ENCODE data around the gene TCF3. TPM values are rescaled to one million over a fixed set of nuclear protein-coding genes. Genes with fewer than 3 reads are reported as not detected.

The TCF3 gene
- total and polyA plus RNA-seq, 12 donors, result 8.5 to 96.0 (median 42.0) TPM

DNA sequence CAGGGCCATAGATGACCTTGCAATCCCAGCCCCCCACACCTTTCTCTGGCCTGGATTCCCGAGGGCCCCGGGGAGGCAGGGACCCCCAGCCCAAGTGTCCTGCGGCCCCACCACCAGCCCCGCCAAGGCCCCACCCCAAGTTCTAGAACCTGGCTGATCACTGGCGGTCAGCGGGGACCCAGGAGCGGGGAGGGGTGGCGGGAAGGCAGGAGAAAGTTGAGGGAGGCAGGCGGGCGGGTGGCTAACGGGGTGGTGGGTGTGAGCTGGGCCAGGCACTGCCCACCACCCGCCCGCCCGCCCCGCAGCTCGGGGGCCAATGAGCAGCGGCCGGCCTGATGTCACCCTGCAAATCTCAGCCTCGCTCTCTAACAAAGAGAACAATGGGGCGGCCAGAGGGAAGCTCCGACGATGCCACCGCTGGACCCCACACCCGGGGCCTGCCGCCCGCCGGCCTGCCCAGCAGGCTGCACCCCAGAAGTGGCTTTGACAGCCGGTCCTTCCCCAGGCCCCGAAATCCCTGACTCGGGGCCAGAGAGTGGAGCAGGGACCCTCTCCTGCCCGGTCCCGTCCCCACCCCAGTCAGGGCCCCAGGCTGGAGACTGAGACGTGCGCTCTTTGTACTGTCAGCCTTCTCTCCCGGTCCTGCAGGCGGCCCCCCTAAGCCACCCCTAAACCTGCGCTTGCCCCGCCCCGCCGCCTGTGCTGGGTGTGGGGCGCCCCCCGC lies 85.9 kb downstream of the TCF3 start:
- 0 to 12% (median 7%) methylated on average over 1 to 42 of the region's 42 CpGs for WGBS, 4 donors
- H3K4me1 ChIP-seq (replicated peaks in 1 of 2), result peaks cover 7 to 12% of the 10 kb centered on the region in 2 donors
- peak overlapping the region in 3 of 4 donors; percentile 23 to 88 (median 42) for H3K4me3 ChIP-seq
- peak overlapping the region in 4 of 5 donors; percentile 82 to 85 (median 84) for H3K27ac ChIP-seq
- intact Hi-C loops (cut with DNase I), result no loop called here
- no peaks in the 10 kb centered on the region for H3K9me3 ChIP-seq (replicated peaks in 1 of 3)
- H3K36me3 ChIP-seq (replicated peaks in 1 of 2), result no peaks in the 10 kb centered on the region
- peak; percentile 50 to 93 for TF ChIP-seq POLR2A (IDR thresholded peaks at IDR 0.05)
- TF ChIP-seq, protein P1, sequence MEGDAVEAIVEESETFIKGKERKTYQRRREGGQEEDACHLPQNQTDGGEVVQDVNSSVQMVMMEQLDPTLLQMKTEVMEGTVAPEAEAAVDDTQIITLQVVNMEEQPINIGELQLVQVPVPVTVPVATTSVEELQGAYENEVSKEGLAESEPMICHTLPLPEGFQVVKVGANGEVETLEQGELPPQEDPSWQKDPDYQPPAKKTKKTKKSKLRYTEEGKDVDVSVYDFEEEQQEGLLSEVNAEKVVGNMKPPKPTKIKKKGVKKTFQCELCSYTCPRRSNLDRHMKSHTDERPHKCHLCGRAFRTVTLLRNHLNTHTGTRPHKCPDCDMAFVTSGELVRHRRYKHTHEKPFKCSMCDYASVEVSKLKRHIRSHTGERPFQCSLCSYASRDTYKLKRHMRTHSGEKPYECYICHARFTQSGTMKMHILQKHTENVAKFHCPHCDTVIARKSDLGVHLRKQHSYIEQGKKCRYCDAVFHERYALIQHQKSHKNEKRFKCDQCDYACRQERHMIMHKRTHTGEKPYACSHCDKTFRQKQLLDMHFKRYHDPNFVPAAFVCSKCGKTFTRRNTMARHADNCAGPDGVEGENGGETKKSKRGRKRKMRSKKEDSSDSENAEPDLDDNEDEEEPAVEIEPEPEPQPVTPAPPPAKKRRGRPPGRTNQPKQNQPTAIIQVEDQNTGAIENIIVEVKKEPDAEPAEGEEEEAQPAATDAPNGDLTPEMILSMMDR (IDR thresholded peaks at IDR 0.05), result no peak
- peak; percentile 74 to 91 (median 83) for DNase-seq
- H3K27me3 ChIP-seq, result no peaks in the 10 kb centered on the region

DNA sequence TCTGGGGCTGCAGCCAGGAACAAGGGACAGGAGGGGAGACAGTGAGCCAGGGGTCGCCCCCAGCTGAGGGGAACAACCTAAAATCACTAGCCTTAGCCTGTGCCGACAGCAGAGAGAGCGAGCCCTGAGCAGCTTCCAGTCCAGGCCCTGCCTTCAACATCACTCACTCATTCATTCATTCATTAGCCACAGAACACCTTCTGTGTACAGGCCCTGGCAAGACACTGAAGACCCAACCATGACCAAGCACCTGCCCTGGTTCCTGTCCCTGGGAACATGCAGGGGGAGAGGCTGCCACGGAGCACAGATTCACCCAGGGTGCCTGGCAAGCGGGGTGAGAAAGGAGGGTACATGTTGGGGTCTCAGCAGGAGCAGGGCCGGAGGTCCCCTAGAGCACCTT lies 89.2 kb downstream of the TCF3 start:
- 92 to 98% (median 94%) methylated on average over 3 to 6 of the region's 6 CpGs for WGBS, 4 donors
- TF ChIP-seq, protein P1 (IDR thresholded peaks at IDR 0.05), result no peak
- no peak for TF ChIP-seq POLR2A (IDR thresholded peaks at IDR 0.05)
- DNase-seq, result no peak
- intact Hi-C loops (cut with DNase I), result no loop called here
- no peak overlapping the region for H3K4me3 ChIP-seq
- H3K27me3 ChIP-seq, result no peaks in the 10 kb centered on the region
- peaks cover 4 to 8% of the 10 kb centered on the region in 2 donors for H3K4me1 ChIP-seq (replicated peaks in 1 of 2)
- H3K9me3 ChIP-seq (replicated peaks in 1 of 3), result no peaks in the 10 kb centered on the region
- no peaks in the 10 kb centered on the region for H3K36me3 ChIP-seq (replicated peaks in 1 of 2)
- H3K27ac ChIP-seq, result no peak overlapping the region

DNA sequence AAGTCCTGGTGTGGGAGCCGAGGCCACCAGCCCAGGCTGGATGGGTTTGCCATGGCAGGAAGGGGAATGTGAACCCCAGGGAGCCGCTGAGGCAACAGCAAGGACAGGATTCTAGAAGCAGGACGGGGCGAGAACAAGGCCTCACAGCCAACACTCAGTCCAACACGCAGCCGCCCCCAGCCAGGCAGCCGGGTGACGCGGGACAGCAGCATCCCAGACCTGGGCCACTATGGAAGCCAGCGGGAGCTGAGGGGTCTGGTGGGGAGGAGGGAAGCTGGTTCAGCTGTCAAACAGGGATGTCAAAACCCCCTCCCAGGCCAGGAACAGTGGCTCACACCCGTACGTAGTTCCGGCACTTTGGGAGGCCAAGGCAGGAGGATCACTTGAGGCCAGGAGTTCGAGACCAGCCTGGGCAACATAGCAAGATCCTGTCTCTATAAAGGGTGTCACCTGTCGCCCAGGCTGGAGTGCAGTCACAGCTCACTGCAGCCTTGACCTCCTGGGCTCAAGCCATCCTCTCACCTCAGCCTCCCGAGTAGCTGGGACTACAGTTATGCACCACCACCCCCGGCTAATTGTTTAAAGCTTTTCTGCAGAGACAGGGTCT lies 91.1 kb downstream of the TCF3 start:
- H3K36me3 ChIP-seq (replicated peaks in 1 of 2), result no peaks in the 10 kb centered on the region
- 89 to 100% (median 94%) methylated on average over 4 to 17 of the region's 17 CpGs for WGBS, 4 donors

DNA sequence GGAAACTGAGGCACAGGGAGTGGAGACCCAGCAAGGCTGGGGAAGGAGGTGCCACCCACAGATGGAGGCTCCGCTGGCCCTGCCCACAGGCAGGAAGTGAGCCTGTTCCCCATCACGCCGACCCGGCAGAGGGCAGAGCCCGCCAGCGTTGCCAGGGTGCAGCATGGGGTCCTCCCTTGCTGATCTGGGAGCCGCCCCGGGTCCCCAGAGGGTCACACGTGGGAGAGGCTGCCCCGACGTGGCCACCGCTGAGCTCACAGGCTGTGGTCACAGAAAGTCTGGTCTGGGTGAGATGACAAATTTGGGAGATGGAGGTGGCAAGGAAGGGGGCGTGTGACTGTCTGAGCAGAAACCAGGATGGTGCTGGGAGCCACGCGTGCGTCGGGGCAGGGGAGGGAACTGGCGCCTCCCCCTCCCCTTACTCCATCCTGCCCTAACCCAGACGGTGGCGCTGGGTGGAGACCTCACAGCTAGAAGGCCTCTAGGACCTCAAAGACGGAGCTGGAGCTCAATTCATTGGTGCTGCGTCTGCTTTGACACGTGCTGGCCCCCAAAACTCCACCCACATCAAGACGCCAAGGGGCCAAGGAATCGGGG lies 92.0 kb downstream of the TCF3 start:
- Histone ChIP-seq H3K4me1 (replicated peaks in 1 of 2) (no peaks in the 10 kb centered on the region), H3K36me3 (replicated peaks in 1 of 2) (peaks cover 0 to 2% of the 10 kb centered on the region in 2 donors), H3K27me3 (no peaks in the 10 kb centered on the region), H3K9me3 (replicated peaks in 1 of 3) (no peaks in the 10 kb centered on the region), H3K27ac (no peak overlapping the region), H3K4me3 (no peak overlapping the region)
- 65 to 78% (median 74%) methylated on average over 15 to 25 of the region's 25 CpGs for WGBS, 4 donors
- TF ChIP-seq POLR2A (IDR thresholded peaks at IDR 0.05), result no peak
- TF ChIP-seq, protein P1 (IDR thresholded peaks at IDR 0.05), result no peak
- intact Hi-C loops (cut with DNase I), result no loop called here
- no peak for DNase-seq

More for the DNA sequence above, 91.1 kb downstream of the TCF3 start:
- TF ChIP-seq POLR2A (IDR thresholded peaks at IDR 0.05), result no peak
- TF ChIP-seq, protein P1 (IDR thresholded peaks at IDR 0.05), result no peak
- no peak overlapping the region for H3K4me3 ChIP-seq
- no peaks in the 10 kb centered on the region for H3K27me3 ChIP-seq
- H3K4me1 ChIP-seq (replicated peaks in 1 of 2), result peaks cover 3 to 7% of the 10 kb centered on the region in 2 donors
- no peak overlapping the region for H3K27ac ChIP-seq
- DNase-seq, result no peak
- intact Hi-C loops (cut with DNase I), result no loop called here
- no peaks in the 10 kb centered on the region for H3K9me3 ChIP-seq (replicated peaks in 1 of 3)

Measured in adrenal gland (tissue), 12 donors.